Upper lobe of right lung (tissue), 1 donor: ENCODE results near the gene LRRK1. TPM values are rescaled to one million over a fixed set of nuclear protein-coding genes. Genes with fewer than 3 reads are reported as not detected.

Experiments
- ATAC-seq: fragments of 200-7000 bp; cut with Tn5 transposase; one replicate; pipeline ENCODE4 v1.9.1; 2020; ENCODE audit warnings: mild to moderate bottlenecking, moderate library complexity
- DNase-seq: peaks from one replicate; pipeline ENCODE4 v3.0.0-alpha.2; 2020
- H3K27ac ChIP-seq: fragments of 200-600 bp; one replicate; pipeline ENCODE4 v1.8.0; 2022
- H3K27me3 ChIP-seq: fragments of 200-600 bp; one replicate; pipeline ENCODE4 v1.8.0; 2022; ENCODE audit warnings: mild to moderate bottlenecking
- H3K36me3 ChIP-seq: fragments of 200-600 bp; one replicate; pipeline ENCODE4 v1.8.0; 2022
- H3K4me1 ChIP-seq: fragments of 200-600 bp; one replicate; pipeline ENCODE4 v1.8.0; 2022
- H3K4me3 ChIP-seq: fragments of 200-600 bp; one replicate; pipeline ENCODE4 v1.8.0; 2022; ENCODE audit warnings: mild to moderate bottlenecking
- H3K9me3 ChIP-seq: fragments of 200-600 bp; one replicate; pipeline ENCODE4 v1.8.0; 2022
- intact Hi-C: fragments of 100-400 bp; cut with DNase I; formaldehyde crosslinking; loops from one replicate; pipeline ENCODE4 v1.11.0; 2022
- total RNA-seq: library from RNA; stranded (reverse); fragmentation: NEBNext Ultra II Directional; extraction: Animal tissue kit (Norgen Biotek cat#: 25700); gene quantifications from one replicate; pipeline ENCODE4 v1.2.1, GENCODE V29; 2021
- TF ChIP-seq, protein P1 (sequence below): fragments of 200-600 bp; IDR thresholded peaks from one replicate; pipeline ENCODE4 v1.8.0; 2022; ENCODE audit warnings: antibody characterized with exemption
- donor health status: DM: no; HTN: yes; CAD: no; lungs with severe emphysema.

The LRRK1 gene
- total RNA-seq, 1 donor from 2014 or later: 22.6 TPM

GRCh38 chr15:101063891-101064794, 145.0 kb downstream of the LRRK1 start:
- intact Hi-C loops: no loop called here
- Histone ChIP-seq H3K4me3 (no peak overlapping the region), H3K9me3 (no peaks in the 10 kb centered on the region), H3K27ac (no peak overlapping the region), H3K36me3 (peaks cover 33% of the 10 kb centered on the region), H3K27me3 (no peaks in the 10 kb centered on the region), H3K4me1 (peaks cover 11% of the 10 kb centered on the region)
- TF ChIP-seq, protein P1, sequence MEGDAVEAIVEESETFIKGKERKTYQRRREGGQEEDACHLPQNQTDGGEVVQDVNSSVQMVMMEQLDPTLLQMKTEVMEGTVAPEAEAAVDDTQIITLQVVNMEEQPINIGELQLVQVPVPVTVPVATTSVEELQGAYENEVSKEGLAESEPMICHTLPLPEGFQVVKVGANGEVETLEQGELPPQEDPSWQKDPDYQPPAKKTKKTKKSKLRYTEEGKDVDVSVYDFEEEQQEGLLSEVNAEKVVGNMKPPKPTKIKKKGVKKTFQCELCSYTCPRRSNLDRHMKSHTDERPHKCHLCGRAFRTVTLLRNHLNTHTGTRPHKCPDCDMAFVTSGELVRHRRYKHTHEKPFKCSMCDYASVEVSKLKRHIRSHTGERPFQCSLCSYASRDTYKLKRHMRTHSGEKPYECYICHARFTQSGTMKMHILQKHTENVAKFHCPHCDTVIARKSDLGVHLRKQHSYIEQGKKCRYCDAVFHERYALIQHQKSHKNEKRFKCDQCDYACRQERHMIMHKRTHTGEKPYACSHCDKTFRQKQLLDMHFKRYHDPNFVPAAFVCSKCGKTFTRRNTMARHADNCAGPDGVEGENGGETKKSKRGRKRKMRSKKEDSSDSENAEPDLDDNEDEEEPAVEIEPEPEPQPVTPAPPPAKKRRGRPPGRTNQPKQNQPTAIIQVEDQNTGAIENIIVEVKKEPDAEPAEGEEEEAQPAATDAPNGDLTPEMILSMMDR: no peak
- no peak for ATAC-seq
- peak; percentile 58 for DNase-seq

DNA sequence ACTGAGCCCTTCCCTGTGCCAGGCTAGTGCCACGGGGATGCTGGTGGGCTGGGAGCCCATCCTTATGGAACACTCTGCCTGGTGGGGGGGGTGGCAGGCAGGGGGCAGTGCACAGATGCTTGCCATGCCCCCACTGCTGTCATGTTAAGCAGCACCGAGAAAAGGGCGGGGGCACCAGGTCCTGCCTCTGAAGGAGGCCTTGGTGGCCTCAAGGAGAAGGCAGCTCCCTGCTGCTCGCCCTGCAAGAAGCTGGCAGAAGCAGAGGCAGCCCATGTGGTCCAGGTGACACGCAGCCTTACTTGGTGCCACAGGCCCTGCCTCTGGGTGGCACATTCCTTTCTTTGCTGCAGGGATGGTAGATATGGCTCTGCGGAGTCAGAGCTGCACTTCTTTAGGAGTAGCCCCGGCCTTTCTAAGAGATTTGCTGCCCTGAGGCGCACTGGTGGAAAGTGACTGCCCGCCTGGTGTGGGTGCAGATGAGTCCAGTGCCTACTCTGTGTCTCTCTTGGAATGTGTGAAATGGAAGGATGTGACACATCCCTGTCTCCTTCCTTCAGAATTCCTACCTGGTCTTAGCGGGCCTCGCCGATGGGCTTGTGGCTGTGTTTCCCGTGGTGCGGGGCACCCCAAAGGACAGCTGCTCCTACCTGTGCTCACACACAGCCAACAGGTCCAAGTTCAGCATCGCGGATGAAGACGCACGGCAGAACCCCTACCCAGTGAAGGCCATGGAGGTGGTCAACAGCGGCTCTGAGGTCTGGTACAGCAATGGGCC, 145.8 kb downstream of the LRRK1 start:
- ATAC-seq (no peak), DNase-seq (peak; percentile 54)
- Histone ChIP-seq H3K27ac (no peak overlapping the region), H3K4me3 (no peak overlapping the region), H3K9me3 (no peaks in the 10 kb centered on the region), H3K36me3 (peaks cover 25% of the 10 kb centered on the region), H3K27me3 (no peaks in the 10 kb centered on the region), H3K4me1 (peaks cover 19% of the 10 kb centered on the region)
- intact Hi-C loops: no loop called here
- TF ChIP-seq, protein P1: no peak

GRCh38 chr15:101065570-101066221, 146.5 kb downstream of the LRRK1 start:
- H3K4me3 ChIP-seq: no peak overlapping the region
- H3K4me1 ChIP-seq: peaks cover 26% of the 10 kb centered on the region
- no peak overlapping the region for H3K27ac ChIP-seq
- TF ChIP-seq, protein P1: no peak
- H3K27me3 ChIP-seq: no peaks in the 10 kb centered on the region
- H3K36me3 ChIP-seq: peaks cover 24% of the 10 kb centered on the region
- ATAC-seq (no peak), DNase-seq (peak; percentile 53)
- H3K9me3 ChIP-seq: no peaks in the 10 kb centered on the region
- intact Hi-C loops: no loop called here

- Histone ChIP-seq H3K36me3 (peaks cover 17% of the 10 kb centered on the region), H3K9me3 (no peaks in the 10 kb centered on the region), H3K4me1 (peaks cover 31% of the 10 kb centered on the region), H3K27me3 (no peaks in the 10 kb centered on the region), H3K4me3 (no peak overlapping the region), H3K27ac (no peak overlapping the region)
- TF ChIP-seq, protein P1: no peak
- DNase-seq (no peak), ATAC-seq (no peak)
- intact Hi-C loops: no loop called here
These were observed 147.6 kb downstream of the LRRK1 start for GRCh38 chr15:101066501-101067408.
